Psoas muscle (tissue), 8 donors: Measurements from ENCODE around the gene PLEKHJ1. TPM values are rescaled to one million over a fixed set of nuclear protein-coding genes. Genes with fewer than 3 reads are reported as not detected.

Experiments used
- ATAC-seq, 4 donors: fragments of 200-7000 bp; cut with Tn5 transposase; one replicate each; pipeline ENCODE4 v1.9.1; 2020; ENCODE audit warnings: moderate library complexity in 3 of 4, mild to moderate bottlenecking in 2 of 4
- DNase-seq, 2 donors: peaks; one replicate each; pipeline ENCODE4 v3.0.0-alpha.2; 2020
- H3K27ac ChIP-seq: fragments of 200-600 bp; one replicate; pipeline ENCODE4 v1.8.0; 2022
- H3K27me3 ChIP-seq, 3 donors: fragments of 200-600 bp in 1 of 3; one replicate each; pipeline versions ENCODE4 v1.6.1 to v1.8.0; 2013 to 2022; ENCODE audit warnings: low read length in 2 of 3, mild to moderate bottlenecking in 2 of 3, moderate library complexity in 1 of 3; ENCODE audit not compliant: insufficient read depth in 3 of 3
- H3K36me3 ChIP-seq, 2 donors: fragments of 200-600 bp in 1 of 2; one replicate each; pipeline versions ENCODE4 v1.6.1 to v1.8.0; 2013 to 2022; ENCODE audit warnings: low read depth in 1 of 2, mild to moderate bottlenecking in 1 of 2, moderate library complexity in 1 of 2; ENCODE audit not compliant: insufficient read depth in 1 of 2
- H3K4me1 ChIP-seq: fragments of 200-600 bp; one replicate; pipeline ENCODE4 v1.8.0; 2022
- H3K4me3 ChIP-seq: fragments of 200-600 bp; one replicate; pipeline ENCODE4 v1.8.0; 2022; ENCODE audit warnings: mild to moderate bottlenecking
- H3K9me3 ChIP-seq: fragments of 200-600 bp; one replicate; pipeline ENCODE4 v1.8.0; 2022
- CTCF ChIP-seq: fragments of 200-600 bp; IDR thresholded peaks from one replicate; pipeline ENCODE4 v1.8.0; 2022; ENCODE audit warnings: antibody characterized with exemption
- WGBS, 3 donors: extraction: QIAGEN DNeasy Blood & Tissue Kit; methylation state at CpG; one replicate each; pipeline versions ENCODE4 v1.1.6 to v1.1.7; 2013; 5-methylcytosine and 5-hydroxymethylcytosine counted together
- intact Hi-C, 2 donors: fragments of 100-400 bp; cut with DNase I; formaldehyde crosslinking; loops; one replicate each; pipeline versions ENCODE4 v1.11.0 to v1.14.2; 2022
- polyA plus RNA-seq, 3 donors: library from polyadenylated mRNA; stranded (reverse); fragments of 200-250 nt; gene quantifications; one replicate each; pipeline ENCODE4 v1.2.3, GENCODE V29; 2013
- total RNA-seq, 4 donors: library from RNA; stranded (reverse); fragmentation: NEBNext Ultra II Directional in 2 of 4; extraction: Animal tissue kit (Norgen Biotek cat#: 25700) in 2 of 4; gene quantifications; one replicate each; pipeline versions ENCODE4 v1.2.1 to v1.2.4, GENCODE V29; 2021 to 2023
- donor health status: healthy with polysubstance abuse.
- donor health status: DM: no; HTN: no; CAD: no; lungs with moderate emphysema.
- donor health status: Bipolar disorder and iron deficiency.
- donor health status: healthy.
- donor health status: DM: yes; HTN: yes; CAD: no.
- donor health status: DM: no; HTN: no; CAD: no.
- donor health status: DM: no; HTN: no; CAD: no.
- donor health status: DM: yes; HTN: yes; CAD: no.

PLEKHJ1 gene
- total and polyA plus RNA-seq, 7 donors = 54.9 to 146 (median 65.5) TPM

GRCh38 chr19:2275588-2276428 lies 39.7 kb upstream of the PLEKHJ1 start:
- no peak for TF ChIP-seq CTCF
- Histone ChIP-seq H3K4me3 (peak overlapping the region; percentile 28), H3K4me1 (peaks cover 47% of the 10 kb centered on the region), H3K27ac (peak overlapping the region; percentile 58), H3K9me3 (no peaks in the 10 kb centered on the region), H3K36me3 (peaks cover 0 to 28% of the 10 kb centered on the region in 2 donors), H3K27me3 (no peaks in the 10 kb centered on the region)
- intact Hi-C loops = loop anchor here (2.0 to 10.0 kb wide), 4 partner anchors 41 to 121 kb away; partner anchors contain the start of gene AP3D1 (in 1 of the 2)
- 52 to 62% (median 55%) methylated on average over 66 to 74 of the region's 74 CpGs for whole genome bisulfite sequencing, 3 donors
- peak; percentile 68 to 79 for DNase-seq
- peak; percentile 11 to 36 (median 20) for ATAC-seq

GRCh38 chr19:2274931-2275535 lies 38.9 kb upstream of the PLEKHJ1 start:
- peaks cover 0 to 28% of the 10 kb centered on the region in 2 donors for H3K36me3 ChIP-seq
- TF ChIP-seq CTCF = peak; percentile 62
- WGBS, 3 donors = 47 to 52% (median 50%) methylated on average over 16 of the region's 16 CpGs
- H3K4me1 ChIP-seq = peaks cover 47% of the 10 kb centered on the region
- DNase-seq (peak; percentile 69 to 84), ATAC-seq (peak; percentile 27 to 59 (median 50))
- H3K27ac ChIP-seq = peak overlapping the region; percentile 58
- peak overlapping the region; percentile 28 for H3K4me3 ChIP-seq
- H3K9me3 ChIP-seq = no peaks in the 10 kb centered on the region
- H3K27me3 ChIP-seq = no peaks in the 10 kb centered on the region
- intact Hi-C loops = loop anchor here (2.0 to 10.0 kb wide), 5 partner anchors 42 to 120 kb away; partner anchors contain the start of gene AP3D1 (in 1 of the 2)

GRCh38 chr19:2274185-2274711 lies 38.1 kb upstream of the PLEKHJ1 start:
- DNase-seq = no peak
- WGBS, 3 donors = 85 to 92% (median 91%) methylated on average over 9 of the region's 9 CpGs
- intact Hi-C loops = loop anchor here (2.0 to 10.0 kb wide), 3 partner anchors 117 to 119 kb away; partner anchors contain the start of gene AP3D1 (in 1 of the 2)
- Histone ChIP-seq H3K27ac (peak overlapping the region; percentile 99), H3K4me3 (peak overlapping the region; percentile 97), H3K36me3 (peaks cover 0 to 28% of the 10 kb centered on the region in 2 donors), H3K4me1 (peaks cover 47% of the 10 kb centered on the region), H3K27me3 (no peaks in the 10 kb centered on the region), H3K9me3 (no peaks in the 10 kb centered on the region)
- no peak for TF ChIP-seq CTCF
- ATAC-seq = no peak

GRCh38 chr19:2273356-2274184 lies 37.4 kb upstream of the PLEKHJ1 start:
- intact Hi-C loops = loop anchor here (2.0 to 10.0 kb wide), 4 partner anchors 37 to 119 kb away; partner anchors contain the start of genes PLEKHJ1 (in 2 of the 2), SF3A2 (in 2 of the 2) and AP3D1 (in 1 of the 2)
- 8 to 11% (median 11%) methylated on average over 45 of the region's 45 CpGs for WGBS, 3 donors
- H3K4me1 ChIP-seq = peaks cover 49% of the 10 kb centered on the region
- peak overlapping the region; percentile 99 for H3K27ac ChIP-seq
- no peaks in the 10 kb centered on the region for H3K9me3 ChIP-seq
- peaks cover 0 to 28% of the 10 kb centered on the region in 2 donors for H3K36me3 ChIP-seq
- peak overlapping the region; percentile 97 for H3K4me3 ChIP-seq
- DNase-seq = peak; percentile 84 to 91
- ATAC-seq = peak; percentile 13 to 32 (median 20)
- peak; percentile 95 for TF ChIP-seq CTCF
- H3K27me3 ChIP-seq = no peaks in the 10 kb centered on the region
